Nephron progenitor cell (in vitro differentiated cells): Measurements from ENCODE around the gene SCYL1.
A peak's percentile ranks its signal among the peaks of the same experiment; 100 is the strongest.

Source experiments
- DNase-seq: peaks from one replicate; pipeline ENCODE4 v3.0.0; 2021
- H3K27ac Mint-ChIP-seq: 2 replicates; pipeline ENCODE4 v1.8.0; 2021; ENCODE audit warnings: mild to moderate bottlenecking, moderate library complexity, mixed read lengths
- H3K27me3 Mint-ChIP-seq: 2 replicates; pipeline ENCODE4 v1.8.0; 2021; ENCODE audit warnings: mild to moderate bottlenecking, low read depth, mixed read lengths; ENCODE audit not compliant: poor library complexity
- H3K36me3 Mint-ChIP-seq: 2 replicates; pipeline ENCODE4 v1.8.0; 2021; ENCODE audit warnings: low read depth, mixed read lengths
- H3K4me1 Mint-ChIP-seq: 2 replicates; pipeline ENCODE4 v1.8.0; 2021; ENCODE audit warnings: mixed read lengths
- H3K4me3 Mint-ChIP-seq: 2 replicates; pipeline ENCODE4 v1.8.0; 2021; ENCODE audit warnings: mild to moderate bottlenecking, moderate library complexity, mixed read lengths
- H3K9me3 Mint-ChIP-seq: 2 replicates; pipeline ENCODE4 v1.8.0; 2021; ENCODE audit warnings: mild to moderate bottlenecking, moderate library complexity, mixed read lengths
- TF ChIP-seq, protein P1 (sequence below): fragments of 200-600 bp; sonication (generic); IDR thresholded peaks from 2 replicates; pipeline ENCODE4 v1.5.0; 2021; ENCODE audit warnings: antibody characterized with exemption

SCYL1 gene

DNA sequence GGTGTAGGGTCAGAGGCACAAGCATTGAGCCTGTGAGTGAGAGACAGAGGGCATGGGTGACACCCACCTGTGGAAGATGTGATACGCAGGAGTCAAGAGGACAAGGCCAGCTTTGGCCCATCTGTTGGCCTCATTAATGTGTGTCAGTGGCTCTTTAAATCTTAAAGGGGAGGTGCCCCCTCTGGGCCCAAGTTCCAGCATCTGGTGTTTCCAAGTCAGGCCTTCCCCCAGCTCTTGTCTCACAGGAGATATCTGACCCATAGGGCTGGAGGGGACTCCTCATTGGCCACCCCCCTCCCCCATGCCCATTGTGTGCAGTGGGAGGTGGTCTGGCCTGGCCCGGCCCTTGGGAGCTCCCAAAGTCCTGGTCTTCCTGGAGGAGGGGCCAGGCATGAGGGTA, 61.8 kb downstream of the SCYL1 start:
- Mint-ChIP-seq H3K36me3 (peaks cover 5% of the 10 kb centered on the region), H3K27me3 (peaks cover 57% of the 10 kb centered on the region), H3K9me3 (no peaks in the 10 kb centered on the region), H3K4me3 (no peak overlapping the region), H3K27ac (no peak overlapping the region), H3K4me1 (peaks cover 62% of the 10 kb centered on the region)
- TF ChIP-seq, protein P1, sequence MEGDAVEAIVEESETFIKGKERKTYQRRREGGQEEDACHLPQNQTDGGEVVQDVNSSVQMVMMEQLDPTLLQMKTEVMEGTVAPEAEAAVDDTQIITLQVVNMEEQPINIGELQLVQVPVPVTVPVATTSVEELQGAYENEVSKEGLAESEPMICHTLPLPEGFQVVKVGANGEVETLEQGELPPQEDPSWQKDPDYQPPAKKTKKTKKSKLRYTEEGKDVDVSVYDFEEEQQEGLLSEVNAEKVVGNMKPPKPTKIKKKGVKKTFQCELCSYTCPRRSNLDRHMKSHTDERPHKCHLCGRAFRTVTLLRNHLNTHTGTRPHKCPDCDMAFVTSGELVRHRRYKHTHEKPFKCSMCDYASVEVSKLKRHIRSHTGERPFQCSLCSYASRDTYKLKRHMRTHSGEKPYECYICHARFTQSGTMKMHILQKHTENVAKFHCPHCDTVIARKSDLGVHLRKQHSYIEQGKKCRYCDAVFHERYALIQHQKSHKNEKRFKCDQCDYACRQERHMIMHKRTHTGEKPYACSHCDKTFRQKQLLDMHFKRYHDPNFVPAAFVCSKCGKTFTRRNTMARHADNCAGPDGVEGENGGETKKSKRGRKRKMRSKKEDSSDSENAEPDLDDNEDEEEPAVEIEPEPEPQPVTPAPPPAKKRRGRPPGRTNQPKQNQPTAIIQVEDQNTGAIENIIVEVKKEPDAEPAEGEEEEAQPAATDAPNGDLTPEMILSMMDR: no peak
- DNase-seq: peak; percentile 52
